H1 (cell line): ENCODE measurements around the gene ZNF566.

Source experiments
- CTCF ChIP-seq, 3 experiments: IDR thresholded peaks; 1 replicate in 2 of 3; 2 replicates in 1 of 3; pipeline versions ENCODE4 v1.5.1 to v1.6.1; 2011; ENCODE audit warnings: low read length in 3 of 3, mild to moderate bottlenecking in 3 of 3, inconsistent platforms in 2 of 3, low read depth in 1 of 3, moderate library complexity in 1 of 3; ENCODE audit not compliant: insufficient read depth in 1 of 3; ENCODE audit errors: control extremely low read depth in 1 of 3
- RNF2 ChIP-seq: fragments of 200-900, 300-1000 bp; sonication (generic); IDR thresholded peaks from 2 replicates; pipeline ENCODE4 v1.7.1; 2016; ENCODE audit warnings: borderline replicate concordance, low read depth, mild to moderate bottlenecking, antibody characterized with exemption, low read length; ENCODE audit not compliant: poor library complexity, severe bottlenecking; ENCODE audit errors: missing control alignments

- no peak for TF ChIP-seq CTCF (IDR thresholded peaks at IDR 0.05; ENCODE audit: control extremely low read depth in 1 of 3, insufficient read depth in 1 of 3, low read depth in 1 of 3, low read length in 3 of 3)
- TF ChIP-seq RNF2, result no peak
Observed at GRCh38 chr19:36456831-36457230, 32.5 kb downstream of the ZNF566 start.
